Lung (tissue), 12 donors: ENCODE measurements around the gene TRIM7. TPM values are rescaled to one million over a fixed set of nuclear protein-coding genes. Genes with fewer than 3 reads are reported as not detected.

Experiments used
- ATAC-seq: fragments of 200-7000 bp; cut with Tn5 transposase; one replicate; pipeline ENCODE4 v1.9.1; 2020; ENCODE audit warnings: moderate number of reproducible peaks; ENCODE audit not compliant: insufficient read depth, low FRiP score
- DNase-seq, 3 donors: peaks; one replicate each; pipeline ENCODE4 v3.0.0-alpha.2; 2013 to 2017
- H3K27ac ChIP-seq, 2 donors: one replicate each; pipeline ENCODE4 v1.5.1; 2013; ENCODE audit warnings: mild to moderate bottlenecking in 2 of 2, moderate library complexity in 2 of 2, control low read depth in 1 of 2, inconsistent platforms in 1 of 2, low read depth in 1 of 2, low read length in 1 of 2
- H3K27me3 ChIP-seq, 3 donors: one replicate each; pipeline ENCODE4 v1.5.1; 2013; ENCODE audit warnings: low read length in 2 of 3; ENCODE audit not compliant: control insufficient read depth in 3 of 3, insufficient read depth in 3 of 3
- H3K36me3 ChIP-seq, 4 donors: one replicate each; pipeline ENCODE4 v1.5.1; 2013; ENCODE audit warnings: low read length in 4 of 4, mild to moderate bottlenecking in 1 of 4, moderate library complexity in 1 of 4; ENCODE audit not compliant: control insufficient read depth in 4 of 4, insufficient read depth in 4 of 4
- H3K4me1 ChIP-seq, 5 donors: one replicate each; pipeline ENCODE4 v1.5.1; 2013; ENCODE audit warnings: low read length in 5 of 5, mild to moderate bottlenecking in 2 of 5, moderate library complexity in 1 of 5; ENCODE audit not compliant: control insufficient read depth in 5 of 5, insufficient read depth in 5 of 5
- H3K4me3 ChIP-seq: one replicate; pipeline ENCODE4 v1.5.1; 2013; ENCODE audit warnings: mild to moderate bottlenecking, control low read depth, moderate library complexity
- H3K9ac ChIP-seq, 2 donors: one replicate each; pipeline ENCODE4 v1.5.1; 2013; ENCODE audit warnings: low read length in 2 of 2, control low read depth in 1 of 2; ENCODE audit not compliant: insufficient read depth in 1 of 2
- H3K9me3 ChIP-seq, 4 donors: one replicate each; pipeline ENCODE4 v1.5.1; 2013; ENCODE audit warnings: low read length in 3 of 4, mild to moderate bottlenecking in 1 of 4, moderate library complexity in 1 of 4; ENCODE audit not compliant: control insufficient read depth in 4 of 4, insufficient read depth in 3 of 4
- CTCF ChIP-seq: IDR thresholded peaks from 2 replicates; pipeline ENCODE4 v1.5.1; 2012; ENCODE audit warnings: mild to moderate bottlenecking; ENCODE audit errors: control extremely low read depth, extremely low read depth
- WGBS, 2 donors: extraction: QIAGEN DNeasy Blood & Tissue Kit; methylation state at CpG; one replicate each; pipeline ENCODE4 v1.1.7; 2013; 5-methylcytosine and 5-hydroxymethylcytosine counted together
- polyA plus RNA-seq, 2 donors: library from polyadenylated mRNA; stranded (reverse); fragments of 200-250 nt; gene quantifications; one replicate each; pipeline ENCODE4 v1.2.1, GENCODE V29; 2013
- total RNA-seq, 2 donors: library from RNA; depleted of rRNA in 1 of 2; stranded (reverse); fragments of >200 nt in 1 of 2; gene quantifications; one replicate each; pipeline ENCODE4 v1.2.1, GENCODE V29; 2014 to 2021
- donor health status: control.
- donor health status: control.
- donor health status: Bipolar disorder and iron deficiency.
- donor health status: healthy.
- donor health status: DM: yes; HTN: yes; CAD: no.

Gene TRIM7
- total and polyA plus RNA-seq, 4 donors: 0.46 to 3.8 (median 2.4) TPM

DNA sequence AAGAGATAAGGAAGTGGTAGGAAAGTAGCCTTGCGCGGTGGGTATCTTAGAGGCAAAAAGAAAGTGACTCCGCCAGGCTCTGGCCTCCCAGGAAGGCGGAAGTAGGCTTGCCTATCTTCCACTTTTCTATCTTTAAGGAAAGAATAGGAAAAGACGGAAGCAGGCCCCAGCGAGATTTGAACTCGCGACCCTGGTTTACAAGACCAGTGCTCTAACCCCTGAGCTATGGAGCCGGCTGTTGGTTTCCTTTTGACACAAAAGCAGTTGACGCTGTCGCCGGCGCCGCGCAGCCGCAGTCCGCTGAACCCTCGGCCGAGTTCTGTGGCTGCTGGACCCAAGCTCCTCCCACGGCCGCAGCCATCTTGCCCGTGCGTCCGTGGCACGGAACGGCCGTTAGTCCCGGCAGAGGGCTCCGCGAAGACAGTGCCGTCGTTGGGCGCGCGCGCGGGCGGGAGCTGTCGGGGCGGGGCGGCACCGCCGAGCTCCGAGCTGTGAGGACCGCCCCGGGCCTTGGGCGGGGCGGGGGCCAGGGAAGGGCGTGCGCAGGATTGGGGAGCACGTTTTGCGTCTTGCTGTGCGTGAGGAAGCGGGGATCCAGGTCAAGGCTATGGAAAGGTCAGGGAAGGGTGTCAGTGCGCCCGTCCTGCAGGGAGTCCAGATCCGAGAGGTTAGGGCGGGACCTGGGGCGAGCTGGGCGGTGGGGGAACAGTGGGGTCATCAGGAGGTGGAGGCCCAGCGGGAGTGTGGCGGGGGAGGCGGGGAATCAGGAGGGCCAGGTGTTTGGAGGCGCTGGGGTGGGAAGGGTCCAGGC is 13.3 kb downstream of the TRIM7 start:
- WGBS, 2 donors: 0 to 1% methylated on average over 52 to 64 of the region's 64 CpGs
- Histone ChIP-seq H3K36me3 (no peaks in the 10 kb centered on the region), H3K9ac (peak overlapping the region; percentile 65 to 74), H3K9me3 (no peaks in the 10 kb centered on the region), H3K27me3 (no peaks in the 10 kb centered on the region), H3K4me3 (peak overlapping the region; percentile 86), H3K27ac (peak overlapping the region; percentile 92 to 95), H3K4me1 (peaks cover 0 to 22% (median 4%) of the 10 kb centered on the region in 5 donors)
- no peak for TF ChIP-seq CTCF
- ATAC-seq: peak; percentile 78
- peak; percentile 97 to 98 (median 98) for DNase-seq

DNA sequence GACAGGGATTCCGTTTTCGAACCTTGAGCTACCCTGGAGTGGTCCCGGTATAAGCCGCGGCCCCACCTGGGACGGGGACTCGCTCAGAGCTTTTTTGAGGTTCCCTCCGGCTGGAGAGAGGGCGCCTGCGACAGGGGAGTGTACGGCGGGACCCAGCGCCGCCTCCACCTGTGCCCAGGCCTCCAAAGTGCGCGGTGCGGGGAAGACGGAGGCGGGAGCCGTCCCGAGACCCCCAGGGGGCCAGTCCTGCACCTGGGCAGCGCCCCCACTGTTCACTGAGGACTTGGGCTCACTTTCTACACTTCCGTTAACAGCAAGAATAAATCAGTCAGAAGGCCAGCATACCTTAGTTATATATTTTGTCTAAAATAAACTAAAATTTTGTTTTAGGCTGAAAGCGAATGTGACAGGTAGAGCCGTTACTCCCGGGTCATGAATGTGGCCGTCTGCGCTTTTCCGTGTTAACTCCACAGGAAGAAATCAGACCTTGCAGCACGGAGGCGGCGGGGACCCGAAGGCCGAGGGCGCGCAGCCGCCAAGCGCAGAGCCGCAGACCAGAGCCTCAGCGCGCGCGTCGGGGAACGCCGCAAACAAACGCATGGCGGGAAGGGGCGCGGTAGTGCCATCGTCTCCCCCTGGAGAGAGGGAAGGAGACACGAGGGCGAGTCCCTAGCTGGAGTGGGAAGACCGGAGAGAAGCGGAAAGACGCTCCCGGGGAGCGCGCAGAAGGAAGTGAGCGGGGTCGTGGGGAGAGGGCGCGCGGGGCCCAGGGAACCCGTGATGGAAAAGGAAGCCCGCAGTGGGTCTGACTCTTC is 14.1 kb downstream of the TRIM7 start:
- 0% methylated on average over 66 of the region's 66 CpGs for WGBS, 2 donors

DNA sequence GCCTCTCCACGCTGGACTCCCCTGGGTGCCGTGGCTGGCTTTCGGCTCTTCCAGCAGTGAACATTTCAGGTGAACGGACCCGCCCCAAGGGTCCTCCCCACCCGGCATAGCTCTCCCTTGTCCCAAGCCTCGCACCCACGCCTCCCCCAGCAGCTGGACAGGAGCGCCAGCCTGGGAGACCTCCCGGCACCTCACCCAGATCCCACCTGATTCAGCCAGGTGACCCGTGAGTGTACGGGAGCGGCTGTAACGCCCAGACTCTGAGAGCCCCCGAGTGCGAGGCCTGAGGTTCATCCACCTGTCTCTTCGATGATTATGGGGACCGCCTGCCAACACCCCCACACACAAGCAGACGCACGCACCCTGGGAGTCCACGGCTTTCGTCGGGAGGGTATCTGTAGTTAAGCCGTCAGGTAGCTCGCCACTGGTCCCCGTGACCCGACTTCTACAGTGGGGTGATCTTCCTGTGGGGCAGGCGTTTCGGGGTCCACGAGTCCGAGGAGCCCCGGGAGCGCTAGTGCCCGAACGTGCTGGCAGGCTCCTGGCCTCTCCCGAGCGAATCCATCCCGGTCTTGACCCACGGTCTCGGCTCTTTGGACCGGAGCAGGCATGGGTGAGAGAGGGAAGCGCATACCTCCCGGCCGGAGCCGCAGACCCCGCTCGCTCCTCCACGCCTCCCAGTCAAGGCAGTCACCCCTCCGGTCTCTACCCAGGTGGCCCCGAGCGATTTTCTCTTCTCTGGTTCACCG is 14.9 kb downstream of the TRIM7 start:
- ATAC-seq: no peak

More for the DNA sequence above, 14.1 kb downstream of the TRIM7 start:
- Histone ChIP-seq H3K9ac (peak overlapping the region in 1 of 2 donors; percentile 24), H3K9me3 (no peaks in the 10 kb centered on the region), H3K27ac (peak overlapping the region; percentile 46 to 84), H3K4me1 (peaks cover 0 to 22% (median 4%) of the 10 kb centered on the region in 5 donors), H3K4me3 (peak overlapping the region; percentile 73), H3K36me3 (no peaks in the 10 kb centered on the region), H3K27me3 (no peaks in the 10 kb centered on the region)
- ATAC-seq: peak; percentile 5
- DNase-seq: peak in 2 of 3 donors; percentile 52 to 57
- no peak for TF ChIP-seq CTCF

More for the DNA sequence above, 14.9 kb downstream of the TRIM7 start:
- H3K9ac ChIP-seq: no peak overlapping the region
- no peaks in the 10 kb centered on the region for H3K9me3 ChIP-seq
- H3K4me1 ChIP-seq: peaks cover 0 to 21% (median 4%) of the 10 kb centered on the region in 5 donors
- WGBS, 2 donors: 0 to 1% methylated on average over 46 to 52 of the region's 52 CpGs
- peak overlapping the region; percentile 73 for H3K4me3 ChIP-seq
- no peaks in the 10 kb centered on the region for H3K27me3 ChIP-seq
- TF ChIP-seq CTCF: no peak
- no peaks in the 10 kb centered on the region for H3K36me3 ChIP-seq
- peak in 1 of 3 donors; percentile 9 for DNase-seq
- peak overlapping the region in 1 of 2 donors; percentile 4 for H3K27ac ChIP-seq
